ENCODE measurements around the gene UBXN11.

- no peak for TF ChIP-seq CTCF (IDR thresholded peaks at IDR 0.05; ENCODE audit: poor library complexity, severe bottlenecking)
- no peak for TF ChIP-seq EZH2 (IDR thresholded peaks at IDR 0.05; ENCODE audit: borderline replicate concordance, insufficient read depth, low read length, poor library complexity, severe bottlenecking)
- no peak for TF ChIP-seq REST (IDR thresholded peaks at IDR 0.05; ENCODE audit: borderline replicate concordance)
- no peak for TF ChIP-seq POLR2AphosphoS5 (IDR thresholded peaks at IDR 0.05)
Measured at GRCh38 chr1:26349188-26349876, 42.9 kb upstream of the UBXN11 start.

All from neural cell (in vitro differentiated cells).